GM23338 (cell line): ENCODE results near the gene COL4A1. TPM values are rescaled to one million over a fixed set of nuclear protein-coding genes. Genes with fewer than 3 reads are reported as not detected.

Experiments
- ATAC-seq: fragments of 200-7000 bp; cut with Tn5 transposase; 3 replicates; pipeline ENCODE4 v1.9.1; 2020
- DNase-seq: peaks from one replicate; pipeline ENCODE4 v3.0.0-alpha.2; 2015; ENCODE audit warnings: low spot score
- H2AFZ ChIP-seq: fragments of 200-600 bp; sonication (generic); 2 replicates; pipeline ENCODE4 v1.8.0; 2016; ENCODE audit warnings: antibody characterized with exemption, mild to moderate bottlenecking, moderate library complexity
- H3F3A ChIP-seq: fragments of 200-600 bp; sonication (generic); replicated peaks from 2 replicates; pipeline ENCODE4 v1.8.0; 2017; ENCODE audit warnings: antibody characterized with exemption, mixed run types, low read depth
- H3K27ac ChIP-seq: fragments of 200-600 bp; sonication (generic); 2 replicates; pipeline ENCODE4 v1.6.1; 2016; ENCODE audit warnings: low read depth
- H3K27me3 ChIP-seq: fragments of 200-600 bp; sonication (generic); 2 replicates; pipeline ENCODE4 v1.8.0; 2016; ENCODE audit warnings: mild to moderate bottlenecking, mixed run types, moderate library complexity; ENCODE audit not compliant: insufficient read depth
- H3K36me3 ChIP-seq: fragments of 200-600 bp; sonication (generic); 2 replicates; pipeline ENCODE4 v1.8.0; 2016; ENCODE audit warnings: mild to moderate bottlenecking; ENCODE audit not compliant: insufficient read depth
- H3K4me1 ChIP-seq: fragments of 200-600 bp; sonication (generic); 2 replicates; pipeline ENCODE4 v1.8.0; 2016; ENCODE audit warnings: mild to moderate bottlenecking, moderate library complexity; ENCODE audit not compliant: insufficient read depth
- H3K4me2 ChIP-seq: fragments of 200-600 bp; sonication (generic); 2 replicates; pipeline ENCODE4 v1.7.1; 2017; ENCODE audit warnings: mixed run types
- H3K4me3 ChIP-seq: fragments of 200-600 bp; sonication (generic); 2 replicates; pipeline ENCODE4 v1.6.1; 2016; ENCODE audit warnings: mixed run types
- H3K79me2 ChIP-seq: fragments of 200-600 bp; sonication (generic); replicated peaks from 2 replicates; pipeline ENCODE4 v1.8.0; 2017; ENCODE audit warnings: mild to moderate bottlenecking; ENCODE audit not compliant: insufficient read depth
- H3K9me2 ChIP-seq: fragments of 200-600 bp; sonication (generic); 2 replicates; pipeline ENCODE4 v1.8.0; 2017; ENCODE audit not compliant: insufficient read depth
- H4K20me1 ChIP-seq: fragments of 200-600 bp; sonication (generic); replicated peaks from 2 replicates; pipeline ENCODE4 v1.8.0; 2017; ENCODE audit warnings: mild to moderate bottlenecking; ENCODE audit not compliant: insufficient read depth
- H3K27ac Mint-ChIP-seq: 2 replicates; pipeline ENCODE4 v1.8.0; 2020; ENCODE audit warnings: inconsistent platforms, mild to moderate bottlenecking, moderate library complexity, mixed read lengths
- H3K27me3 Mint-ChIP-seq: 3 replicates; pipeline ENCODE4 v1.8.0; 2022; ENCODE audit warnings: low read depth, mild to moderate bottlenecking, moderate library complexity, mixed read lengths, inconsistent platforms; ENCODE audit not compliant: insufficient read depth, poor library complexity
- H3K36me3 Mint-ChIP-seq: 3 replicates; pipeline ENCODE4 v1.8.0; 2021; ENCODE audit warnings: low read depth, mild to moderate bottlenecking, inconsistent platforms, moderate library complexity, mixed read lengths
- H3K4me1 Mint-ChIP-seq: 3 replicates; pipeline ENCODE4 v1.8.0; 2020; ENCODE audit warnings: mild to moderate bottlenecking, inconsistent platforms, mixed read lengths
- H3K4me3 Mint-ChIP-seq: 3 replicates; pipeline ENCODE4 v1.8.0; 2021; ENCODE audit warnings: moderate library complexity, mild to moderate bottlenecking, inconsistent platforms, mixed read lengths
- H3K9me3 Mint-ChIP-seq: 3 replicates; pipeline ENCODE4 v1.8.0; 2020; ENCODE audit warnings: moderate library complexity, mild to moderate bottlenecking, inconsistent platforms, mixed read lengths
- CREB1 ChIP-seq: fragments of 250-450 bp; sonication (Bioruptor Pico); IDR thresholded peaks from 2 replicates; pipeline ENCODE4 v1.5.0; 2020; ENCODE audit warnings: low read depth, mild to moderate bottlenecking, moderate library complexity
- EZH2 ChIP-seq: fragments of 200-600 bp; sonication (generic); IDR thresholded peaks from one replicate; pipeline ENCODE4 v1.8.0; 2017; ENCODE audit warnings: antibody characterized with exemption, mild to moderate bottlenecking, low read depth; ENCODE audit not compliant: unreplicated experiment
- EZH2phosphoT487 ChIP-seq: fragments of 200-600 bp; sonication (generic); IDR thresholded peaks from one replicate; pipeline ENCODE4 v1.8.1; 2018; ENCODE audit warnings: antibody characterized with exemption; ENCODE audit not compliant: unreplicated experiment
- JUNB ChIP-seq: IDR thresholded peaks from one replicate; pipeline ENCODE4 v1.6.1; 2016; ENCODE audit warnings: antibody characterized with exemption; ENCODE audit not compliant: unreplicated experiment
- NANOG ChIP-seq: IDR thresholded peaks from 2 replicates; pipeline ENCODE4 v1.6.1; 2016; ENCODE audit warnings: antibody characterized with exemption, borderline replicate concordance
- POLR2AphosphoS5 ChIP-seq: IDR thresholded peaks from 2 replicates; pipeline ENCODE4 v1.6.1; 2016; ENCODE audit warnings: antibody characterized with exemption, low read depth
- STAT1 ChIP-seq: IDR thresholded peaks from one replicate; pipeline ENCODE4 v1.6.1; 2016; ENCODE audit warnings: antibody characterized with exemption; ENCODE audit not compliant: unreplicated experiment
- ZNF114 ChIP-seq: fragments of 250-450 bp; sonication (Bioruptor Pico); IDR thresholded peaks from 2 replicates; pipeline ENCODE4 v1.5.0; 2020; ENCODE audit warnings: mild to moderate bottlenecking, moderate library complexity
- ZNF331 ChIP-seq: fragments of 250-450 bp; sonication (Bioruptor Pico); IDR thresholded peaks from 2 replicates; pipeline ENCODE4 v1.5.0; 2020; ENCODE audit warnings: low read depth, mild to moderate bottlenecking, moderate library complexity
- polyA plus RNA-seq: library from polyadenylated mRNA; unstranded; fragments of >200 nt; fragmentation: Nextera tagmentation; extraction: Ambion mirVana; gene quantifications from 2 replicates; pipeline ENCODE4 v1.2.1, GENCODE V29; 2016
- total RNA-seq: library from RNA; depleted of rRNA; stranded (reverse); fragments of >200 nt; shearing (Covaris generic); gene quantifications from 2 replicates; pipeline ENCODE4 v1.2.3, GENCODE V29; 2014
- TF ChIP-seq, protein P1 (sequence below), 2 experiments: fragments of 200-600 bp in 1 of 2; sonication (generic) in 1 of 2; conservative IDR thresholded peaks; 2 replicates each; pipeline versions ENCODE4 v1.5.1 to v1.6.1; 2016 to 2017; ENCODE audit warnings: antibody characterized with exemption in 2 of 2, low read depth in 2 of 2, mild to moderate bottlenecking in 2 of 2, moderate library complexity in 1 of 2
- TF ChIP-seq, protein P2 (sequence below): IDR thresholded peaks from 2 replicates; pipeline ENCODE4 v1.6.1; 2016; ENCODE audit warnings: antibody characterized with exemption
- TF ChIP-seq, protein P3 (sequence below): fragments of 250-450 bp; sonication (Bioruptor Pico); IDR thresholded peaks from 2 replicates; pipeline ENCODE4 v1.5.0; 2020; ENCODE audit warnings: mild to moderate bottlenecking, moderate library complexity
- TF ChIP-seq, protein P4 (sequence below): IDR thresholded peaks from one replicate; pipeline ENCODE4 v1.6.1; 2018; ENCODE audit warnings: antibody characterized with exemption; ENCODE audit not compliant: unreplicated experiment

Gene COL4A1
- total and polyA plus RNA-seq, 2 experiments from 2014 or later: 39.1 to 110 TPM

DNA sequence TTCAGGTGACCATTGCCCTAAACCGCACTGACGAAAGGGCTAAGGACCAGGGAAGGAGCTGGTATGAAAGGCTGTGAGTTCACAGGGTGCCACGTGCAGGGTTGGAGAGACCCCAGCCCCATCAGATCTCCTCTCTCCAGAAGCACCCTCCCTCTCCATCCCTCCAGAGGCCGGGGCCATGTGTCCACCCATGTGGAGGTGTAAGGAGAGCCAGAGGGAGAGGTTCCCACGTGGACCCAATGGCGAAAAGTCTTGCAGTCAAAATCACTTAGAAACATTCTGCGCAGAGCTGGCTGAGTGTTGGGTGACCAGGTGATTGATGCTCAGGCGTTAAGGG, 168.3 kb downstream of the COL4A1 start:
- Histone ChIP-seq H3K4me3 (peak overlapping the region; percentile 82), H3K9me2 (no peaks in the 10 kb centered on the region), H3K27ac (no peak overlapping the region), H3K79me2 (no peaks in the 10 kb centered on the region), H3F3A (peaks cover 7% of the 10 kb centered on the region; the same call in 1 of the 2 replicates), H2AFZ (peak overlapping the region; percentile 99), H3K36me3 (no peaks in the 10 kb centered on the region), H3K4me1 (peaks cover 36% of the 10 kb centered on the region), H3K27me3 (peaks cover 26% of the 10 kb centered on the region), H4K20me1 (no peaks in the 10 kb centered on the region), H3K4me2 (peak overlapping the region; percentile 98)
- DNase-seq (no peak), ATAC-seq (peak; percentile 17)
- H3K27me3 Mint-ChIP-seq: peaks cover 17% of the 10 kb centered on the region
- peak overlapping the region; percentile 85 for H3K4me3 Mint-ChIP-seq
- no peak overlapping the region for H3K27ac Mint-ChIP-seq
- H3K9me3 Mint-ChIP-seq: no peaks in the 10 kb centered on the region
- no peaks in the 10 kb centered on the region for H3K36me3 Mint-ChIP-seq
- TF ChIP-seq ZNF114 (CRISPR knock-in tag) (no peak), CREB1 (CRISPR knock-in tag) (no peak), STAT1 (no peak), NANOG (no peak), POLR2AphosphoS5 (no peak), EZH2 (no peak), EZH2phosphoT487 (no peak), JUNB (no peak), ZNF331 (no peak)
- TF ChIP-seq, protein P1, sequence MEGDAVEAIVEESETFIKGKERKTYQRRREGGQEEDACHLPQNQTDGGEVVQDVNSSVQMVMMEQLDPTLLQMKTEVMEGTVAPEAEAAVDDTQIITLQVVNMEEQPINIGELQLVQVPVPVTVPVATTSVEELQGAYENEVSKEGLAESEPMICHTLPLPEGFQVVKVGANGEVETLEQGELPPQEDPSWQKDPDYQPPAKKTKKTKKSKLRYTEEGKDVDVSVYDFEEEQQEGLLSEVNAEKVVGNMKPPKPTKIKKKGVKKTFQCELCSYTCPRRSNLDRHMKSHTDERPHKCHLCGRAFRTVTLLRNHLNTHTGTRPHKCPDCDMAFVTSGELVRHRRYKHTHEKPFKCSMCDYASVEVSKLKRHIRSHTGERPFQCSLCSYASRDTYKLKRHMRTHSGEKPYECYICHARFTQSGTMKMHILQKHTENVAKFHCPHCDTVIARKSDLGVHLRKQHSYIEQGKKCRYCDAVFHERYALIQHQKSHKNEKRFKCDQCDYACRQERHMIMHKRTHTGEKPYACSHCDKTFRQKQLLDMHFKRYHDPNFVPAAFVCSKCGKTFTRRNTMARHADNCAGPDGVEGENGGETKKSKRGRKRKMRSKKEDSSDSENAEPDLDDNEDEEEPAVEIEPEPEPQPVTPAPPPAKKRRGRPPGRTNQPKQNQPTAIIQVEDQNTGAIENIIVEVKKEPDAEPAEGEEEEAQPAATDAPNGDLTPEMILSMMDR (conservative IDR thresholded peaks at IDR 0.05; ENCODE audit: low read depth in 2 of 2): no peak
- TF ChIP-seq, protein P2, sequence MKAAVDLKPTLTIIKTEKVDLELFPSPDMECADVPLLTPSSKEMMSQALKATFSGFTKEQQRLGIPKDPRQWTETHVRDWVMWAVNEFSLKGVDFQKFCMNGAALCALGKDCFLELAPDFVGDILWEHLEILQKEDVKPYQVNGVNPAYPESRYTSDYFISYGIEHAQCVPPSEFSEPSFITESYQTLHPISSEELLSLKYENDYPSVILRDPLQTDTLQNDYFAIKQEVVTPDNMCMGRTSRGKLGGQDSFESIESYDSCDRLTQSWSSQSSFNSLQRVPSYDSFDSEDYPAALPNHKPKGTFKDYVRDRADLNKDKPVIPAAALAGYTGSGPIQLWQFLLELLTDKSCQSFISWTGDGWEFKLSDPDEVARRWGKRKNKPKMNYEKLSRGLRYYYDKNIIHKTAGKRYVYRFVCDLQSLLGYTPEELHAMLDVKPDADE: no peak
- TF ChIP-seq, protein P3, sequence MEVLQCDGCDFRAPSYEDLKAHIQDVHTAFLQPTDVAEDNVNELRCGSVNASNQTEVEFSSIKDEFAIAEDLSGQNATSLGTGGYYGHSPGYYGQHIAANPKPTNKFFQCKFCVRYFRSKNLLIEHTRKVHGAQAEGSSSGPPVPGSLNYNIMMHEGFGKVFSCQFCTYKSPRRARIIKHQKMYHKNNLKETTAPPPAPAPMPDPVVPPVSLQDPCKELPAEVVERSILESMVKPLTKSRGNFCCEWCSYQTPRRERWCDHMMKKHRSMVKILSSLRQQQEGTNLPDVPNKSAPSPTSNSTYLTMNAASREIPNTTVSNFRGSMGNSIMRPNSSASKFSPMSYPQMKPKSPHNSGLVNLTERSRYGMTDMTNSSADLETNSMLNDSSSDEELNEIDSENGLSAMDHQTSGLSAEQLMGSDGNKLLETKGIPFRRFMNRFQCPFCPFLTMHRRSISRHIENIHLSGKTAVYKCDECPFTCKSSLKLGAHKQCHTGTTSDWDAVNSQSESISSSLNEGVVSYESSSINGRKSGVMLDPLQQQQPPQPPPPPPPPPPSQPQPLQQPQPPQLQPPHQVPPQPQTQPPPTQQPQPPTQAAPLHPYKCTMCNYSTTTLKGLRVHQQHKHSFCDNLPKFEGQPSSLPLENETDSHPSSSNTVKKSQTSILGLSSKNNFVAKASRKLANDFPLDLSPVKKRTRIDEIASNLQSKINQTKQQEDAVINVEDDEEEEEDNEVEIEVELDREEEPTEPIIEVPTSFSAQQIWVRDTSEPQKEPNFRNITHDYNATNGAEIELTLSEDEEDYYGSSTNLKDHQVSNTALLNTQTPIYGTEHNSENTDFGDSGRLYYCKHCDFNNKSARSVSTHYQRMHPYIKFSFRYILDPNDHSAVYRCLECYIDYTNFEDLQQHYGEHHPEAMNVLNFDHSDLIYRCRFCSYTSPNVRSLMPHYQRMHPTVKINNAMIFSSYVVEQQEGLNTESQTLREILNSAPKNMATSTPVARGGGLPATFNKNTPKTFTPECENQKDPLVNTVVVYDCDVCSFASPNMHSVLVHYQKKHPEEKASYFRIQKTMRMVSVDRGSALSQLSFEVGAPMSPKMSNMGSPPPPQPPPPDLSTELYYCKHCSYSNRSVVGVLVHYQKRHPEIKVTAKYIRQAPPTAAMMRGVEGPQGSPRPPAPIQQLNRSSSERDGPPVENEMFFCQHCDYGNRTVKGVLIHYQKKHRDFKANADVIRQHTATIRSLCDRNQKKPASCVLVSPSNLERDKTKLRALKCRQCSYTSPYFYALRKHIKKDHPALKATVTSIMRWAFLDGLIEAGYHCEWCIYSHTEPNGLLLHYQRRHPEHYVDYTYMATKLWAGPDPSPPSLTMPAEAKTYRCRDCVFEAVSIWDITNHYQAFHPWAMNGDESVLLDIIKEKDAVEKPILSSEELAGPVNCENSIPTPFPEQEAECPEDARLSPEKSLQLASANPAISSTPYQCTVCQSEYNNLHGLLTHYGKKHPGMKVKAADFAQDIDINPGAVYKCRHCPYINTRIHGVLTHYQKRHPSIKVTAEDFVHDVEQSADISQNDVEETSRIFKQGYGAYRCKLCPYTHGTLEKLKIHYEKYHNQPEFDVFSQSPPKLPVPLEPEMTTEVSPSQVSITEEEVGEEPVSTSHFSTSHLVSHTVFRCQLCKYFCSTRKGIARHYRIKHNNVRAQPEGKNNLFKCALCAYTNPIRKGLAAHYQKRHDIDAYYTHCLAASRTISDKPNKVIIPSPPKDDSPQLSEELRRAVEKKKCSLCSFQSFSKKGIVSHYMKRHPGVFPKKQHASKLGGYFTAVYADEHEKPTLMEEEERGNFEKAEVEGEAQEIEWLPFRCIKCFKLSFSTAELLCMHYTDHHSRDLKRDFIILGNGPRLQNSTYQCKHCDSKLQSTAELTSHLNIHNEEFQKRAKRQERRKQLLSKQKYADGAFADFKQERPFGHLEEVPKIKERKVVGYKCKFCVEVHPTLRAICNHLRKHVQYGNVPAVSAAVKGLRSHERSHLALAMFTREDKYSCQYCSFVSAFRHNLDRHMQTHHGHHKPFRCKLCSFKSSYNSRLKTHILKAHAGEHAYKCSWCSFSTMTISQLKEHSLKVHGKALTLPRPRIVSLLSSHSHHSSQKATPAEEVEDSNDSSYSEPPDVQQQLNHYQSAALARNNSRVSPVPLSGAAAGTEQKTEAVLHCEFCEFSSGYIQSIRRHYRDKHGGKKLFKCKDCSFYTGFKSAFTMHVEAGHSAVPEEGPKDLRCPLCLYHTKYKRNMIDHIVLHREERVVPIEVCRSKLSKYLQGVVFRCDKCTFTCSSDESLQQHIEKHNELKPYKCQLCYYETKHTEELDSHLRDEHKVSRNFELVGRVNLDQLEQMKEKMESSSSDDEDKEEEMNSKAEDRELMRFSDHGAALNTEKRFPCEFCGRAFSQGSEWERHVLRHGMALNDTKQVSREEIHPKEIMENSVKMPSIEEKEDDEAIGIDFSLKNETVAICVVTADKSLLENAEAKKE: no peak
- TF ChIP-seq, protein P4, sequence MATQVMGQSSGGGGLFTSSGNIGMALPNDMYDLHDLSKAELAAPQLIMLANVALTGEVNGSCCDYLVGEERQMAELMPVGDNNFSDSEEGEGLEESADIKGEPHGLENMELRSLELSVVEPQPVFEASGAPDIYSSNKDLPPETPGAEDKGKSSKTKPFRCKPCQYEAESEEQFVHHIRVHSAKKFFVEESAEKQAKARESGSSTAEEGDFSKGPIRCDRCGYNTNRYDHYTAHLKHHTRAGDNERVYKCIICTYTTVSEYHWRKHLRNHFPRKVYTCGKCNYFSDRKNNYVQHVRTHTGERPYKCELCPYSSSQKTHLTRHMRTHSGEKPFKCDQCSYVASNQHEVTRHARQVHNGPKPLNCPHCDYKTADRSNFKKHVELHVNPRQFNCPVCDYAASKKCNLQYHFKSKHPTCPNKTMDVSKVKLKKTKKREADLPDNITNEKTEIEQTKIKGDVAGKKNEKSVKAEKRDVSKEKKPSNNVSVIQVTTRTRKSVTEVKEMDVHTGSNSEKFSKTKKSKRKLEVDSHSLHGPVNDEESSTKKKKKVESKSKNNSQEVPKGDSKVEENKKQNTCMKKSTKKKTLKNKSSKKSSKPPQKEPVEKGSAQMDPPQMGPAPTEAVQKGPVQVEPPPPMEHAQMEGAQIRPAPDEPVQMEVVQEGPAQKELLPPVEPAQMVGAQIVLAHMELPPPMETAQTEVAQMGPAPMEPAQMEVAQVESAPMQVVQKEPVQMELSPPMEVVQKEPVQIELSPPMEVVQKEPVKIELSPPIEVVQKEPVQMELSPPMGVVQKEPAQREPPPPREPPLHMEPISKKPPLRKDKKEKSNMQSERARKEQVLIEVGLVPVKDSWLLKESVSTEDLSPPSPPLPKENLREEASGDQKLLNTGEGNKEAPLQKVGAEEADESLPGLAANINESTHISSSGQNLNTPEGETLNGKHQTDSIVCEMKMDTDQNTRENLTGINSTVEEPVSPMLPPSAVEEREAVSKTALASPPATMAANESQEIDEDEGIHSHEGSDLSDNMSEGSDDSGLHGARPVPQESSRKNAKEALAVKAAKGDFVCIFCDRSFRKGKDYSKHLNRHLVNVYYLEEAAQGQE: no peak
- H3K4me1 Mint-ChIP-seq: peaks cover 35% of the 10 kb centered on the region
